Gastrocnemius medialis (tissue), 4 donors: ENCODE results near the gene USP12. TPM values are rescaled to one million over a fixed set of nuclear protein-coding genes. Genes with fewer than 3 reads are reported as not detected.

Source experiments
- ATAC-seq, 2 donors: fragments of 150-250 bp; one replicate each; pipeline ENCODE4 v1.9.1; 2016
- DNase-seq, 2 donors: peaks; one replicate each; pipeline ENCODE4 v3.0.0-alpha.2; 2019
- H3K27ac ChIP-seq, 4 donors: fragments of 200-600 bp; sonication (generic); 1 replicate in 1 of 4; 2 replicates in 3 of 4; pipeline ENCODE4 v1.5.1; 2016 to 2018; ENCODE audit warnings: mild to moderate bottlenecking in 2 of 4, moderate library complexity in 1 of 4
- H3K27me3 ChIP-seq, 3 donors: fragments of 200-600 bp; sonication (generic) in 2 of 3; 1 replicate in 1 of 3; 2 replicates in 2 of 3; pipeline versions ENCODE4 v1.5.1 to v1.6.0; 2016 to 2019; ENCODE audit warnings: mild to moderate bottlenecking in 1 of 3, moderate library complexity in 1 of 3
- H3K36me3 ChIP-seq, 2 donors: fragments of 200-600 bp; sonication (generic) in 1 of 2; one replicate each; pipeline ENCODE4 v1.5.1; 2017 to 2018
- H3K4me1 ChIP-seq, 2 donors: fragments of 200-600 bp; sonication (generic) in 1 of 2; one replicate each; pipeline ENCODE4 v1.5.1; 2016 to 2017; ENCODE audit warnings: mild to moderate bottlenecking in 2 of 2
- H3K4me3 ChIP-seq, 4 donors: fragments of 200-600 bp; sonication (generic) in 3 of 4; 1 replicate in 1 of 4; 2 replicates in 3 of 4; pipeline ENCODE4 v1.5.1; 2016 to 2019; ENCODE audit warnings: mild to moderate bottlenecking in 2 of 4
- H3K9me3 ChIP-seq, 3 donors: fragments of 200-600 bp; sonication (generic) in 2 of 3; 1 replicate in 1 of 3; 2 replicates in 2 of 3; pipeline ENCODE4 v1.5.1; 2016 to 2019
- CTCF ChIP-seq, 5 experiments: fragments of 450-650 bp in 3 of 5; fragments of 200-600 bp in 2 of 5; sonication (generic) in 2 of 5; IDR thresholded peaks in 4 of 5; conservative IDR thresholded peaks in 1 of 5; 1 replicate in 4 of 5; 2 replicates in 1 of 5; pipeline ENCODE4 v1.5.1; 2016 to 2019; ENCODE audit warnings: antibody characterized with exemption in 5 of 5, mild to moderate bottlenecking in 3 of 5, moderate library complexity in 3 of 5
- POLR2A ChIP-seq, 2 donors: fragments of 450-650 bp; IDR thresholded peaks; one replicate each; pipeline ENCODE4 v1.6.1; 2017; ENCODE audit warnings: antibody characterized with exemption in 2 of 2, mild to moderate bottlenecking in 2 of 2, moderate library complexity in 2 of 2
- in situ Hi-C, 4 donors: fragments of 200-750 bp; cut with MboI; loops; one replicate each; pipeline versions ENCODE4 v1.15.0 to v1.8.0; 2017; ENCODE audit warnings: low sequenced_read_pairs in 4 of 4
- intact Hi-C: fragments of 100-400 bp; cut with DNase I; formaldehyde crosslinking; loops from one replicate; pipeline ENCODE4 v1.15.1; 2023; ENCODE audit warnings: low total_unique reads
- total RNA-seq, 4 donors: library from RNA; depleted of rRNA; stranded (reverse); fragments of >200 nt; gene quantifications; one replicate each; pipeline versions ENCODE4 v1.1.0 to v1.2.3, GENCODE V29; 2016

USP12 gene
- total RNA-seq, 4 donors from 2014 or later: 11.1 to 27.6 (median 13.1) TPM

GRCh38 chr13:27112006-27112405 is 59.6 kb downstream of the USP12 start:
- no peak overlapping the region for H3K27ac ChIP-seq
- H3K4me1 ChIP-seq: peaks cover 6 to 8% of the 10 kb centered on the region in 2 donors
- H3K4me3 ChIP-seq: no peak overlapping the region
- peaks cover 0 to 5% of the 10 kb centered on the region in 2 donors for H3K36me3 ChIP-seq
- no peaks in the 10 kb centered on the region for H3K27me3 ChIP-seq
- no peaks in the 10 kb centered on the region for H3K9me3 ChIP-seq
- intact Hi-C loops: no loop called here
- in situ Hi-C loops: no loop called here
- ATAC-seq (no peak), DNase-seq (no peak)
- TF ChIP-seq POLR2A (IDR thresholded peaks at IDR 0.05): no peak
- no peak for TF ChIP-seq CTCF (IDR thresholded peaks at IDR 0.05 in 4 of 5, conservative IDR thresholded peaks at IDR 0.05 in 1 of 5)

GRCh38 chr13:27110056-27110746 is 61.4 kb downstream of the USP12 start:
- intact Hi-C loops (no loop called here), in situ Hi-C loops (no loop called here)
- Histone ChIP-seq H3K27me3 (no peaks in the 10 kb centered on the region), H3K36me3 (peaks cover 0 to 10% of the 10 kb centered on the region in 2 donors), H3K4me3 (no peak overlapping the region), H3K9me3 (no peaks in the 10 kb centered on the region), H3K4me1 (no peaks in the 10 kb centered on the region), H3K27ac (no peak overlapping the region)
- no peak for TF ChIP-seq POLR2A (IDR thresholded peaks at IDR 0.05)
- no peak for TF ChIP-seq CTCF (IDR thresholded peaks at IDR 0.05 in 4 of 5, conservative IDR thresholded peaks at IDR 0.05 in 1 of 5)
- ATAC-seq (no peak), DNase-seq (no peak)

- Histone ChIP-seq H3K9me3 (no peaks in the 10 kb centered on the region), H3K36me3 (peaks cover 0 to 16% of the 10 kb centered on the region in 2 donors), H3K4me1 (no peaks in the 10 kb centered on the region), H3K4me3 (no peak overlapping the region), H3K27me3 (no peaks in the 10 kb centered on the region), H3K27ac (no peak overlapping the region)
- TF ChIP-seq POLR2A (IDR thresholded peaks at IDR 0.05): no peak
- no peak for TF ChIP-seq CTCF (IDR thresholded peaks at IDR 0.05 in 4 of 5, conservative IDR thresholded peaks at IDR 0.05 in 1 of 5)
- intact Hi-C loops: no loop called here
- ATAC-seq (no peak), DNase-seq (no peak)
- in situ Hi-C loops: no loop called here
These were observed 65.5 kb downstream of the USP12 start for GRCh38 chr13:27106144-27106543.

- Histone ChIP-seq H3K27ac (no peak overlapping the region), H3K27me3 (no peaks in the 10 kb centered on the region), H3K4me1 (no peaks in the 10 kb centered on the region), H3K9me3 (no peaks in the 10 kb centered on the region), H3K36me3 (peaks cover 0 to 16% of the 10 kb centered on the region in 2 donors), H3K4me3 (no peak overlapping the region)
- DNase-seq (no peak), ATAC-seq (no peak)
- in situ Hi-C loops (no loop called here), intact Hi-C loops (no loop called here)
- TF ChIP-seq CTCF (IDR thresholded peaks at IDR 0.05 in 4 of 5, conservative IDR thresholded peaks at IDR 0.05 in 1 of 5) (no peak), POLR2A (IDR thresholded peaks at IDR 0.05) (no peak)
These were observed 67.0 kb downstream of the USP12 start for GRCh38 chr13:27104606-27105005.

- H3K4me3 ChIP-seq: no peak overlapping the region
- no peak overlapping the region for H3K27ac ChIP-seq
- intact Hi-C loops (no loop called here), in situ Hi-C loops (no loop called here)
- no peaks in the 10 kb centered on the region for H3K9me3 ChIP-seq
- peaks cover 0 to 16% of the 10 kb centered on the region in 2 donors for H3K36me3 ChIP-seq
- DNase-seq: no peak
- no peaks in the 10 kb centered on the region for H3K4me1 ChIP-seq
- no peak for ATAC-seq
- TF ChIP-seq POLR2A (IDR thresholded peaks at IDR 0.05): no peak
- TF ChIP-seq CTCF (IDR thresholded peaks at IDR 0.05 in 4 of 5, conservative IDR thresholded peaks at IDR 0.05 in 1 of 5): no peak
- no peaks in the 10 kb centered on the region for H3K27me3 ChIP-seq
These were observed 69.8 kb downstream of the USP12 start for GRCh38 chr13:27101847-27102246.
